ENCODE measurements around the gene HNRNPA2B1.

The HNRNPA2B1 gene

DNA sequence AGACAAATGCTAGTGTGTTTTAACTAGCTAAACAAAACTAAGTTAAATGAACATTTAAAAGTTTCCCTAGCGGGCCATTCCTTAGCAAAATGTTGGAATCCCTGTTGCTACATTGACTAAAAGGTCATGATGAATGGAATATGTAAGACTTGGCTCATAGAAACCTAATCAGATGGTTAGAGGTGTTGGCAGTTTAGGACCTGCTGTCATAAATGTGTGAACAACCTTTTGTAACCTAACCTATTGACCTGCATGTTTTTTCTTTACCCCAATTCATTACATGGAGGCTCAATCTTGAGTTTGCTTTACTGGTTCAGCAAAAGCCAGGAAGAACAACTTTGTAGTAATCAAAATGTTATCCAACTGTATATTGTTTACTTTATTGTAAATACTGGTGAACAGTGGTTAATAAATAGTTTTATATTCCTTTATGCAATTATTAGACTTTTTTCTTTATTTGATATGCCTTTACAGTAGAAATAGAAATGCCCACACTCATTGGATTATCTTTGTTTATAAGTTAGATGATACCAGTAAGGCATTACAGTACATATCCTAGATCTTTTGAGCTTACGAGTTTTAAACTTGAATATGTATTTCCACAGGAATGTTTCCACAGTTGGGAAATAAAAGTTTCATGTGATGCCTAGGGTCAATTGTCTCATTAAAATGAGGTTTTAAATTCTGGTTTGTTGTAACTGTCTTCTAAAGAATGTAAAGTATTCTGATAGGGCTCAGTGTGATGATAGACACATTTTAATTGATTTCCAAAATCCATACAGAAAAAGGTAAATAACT is 12.6 kb upstream of the HNRNPA2B1 start:
- H3K36me3 ChIP-seq: peaks cover 43% of the 10 kb centered on the region
- DNase-seq: no peak
- no peaks in the 10 kb centered on the region for H3K9me3 ChIP-seq (ENCODE audit: severe bottlenecking)
- no peak overlapping the region for H3K27ac ChIP-seq
- H3K27me3 ChIP-seq (ENCODE audit: insufficient read depth, low read depth, severe bottlenecking): no peaks in the 10 kb centered on the region
- H3K4me3 ChIP-seq (ENCODE audit: low read depth, low read length): no peak overlapping the region
- TF ChIP-seq CTCF (IDR thresholded peaks at IDR 0.05; ENCODE audit: low read depth, low read length): no peak

GRCh38 chr7:26208040-26208439 is 7.5 kb upstream of the HNRNPA2B1 start:
- no peak overlapping the region for H3K27ac ChIP-seq
- no peak for DNase-seq
- no peak overlapping the region for H3K4me3 ChIP-seq (ENCODE audit: low read depth, low read length)
- TF ChIP-seq CTCF (IDR thresholded peaks at IDR 0.05; ENCODE audit: low read depth, low read length): no peak
- no peaks in the 10 kb centered on the region for H3K9me3 ChIP-seq (ENCODE audit: severe bottlenecking)
- peaks cover 92% of the 10 kb centered on the region for H3K36me3 ChIP-seq
- no peaks in the 10 kb centered on the region for H3K27me3 ChIP-seq (ENCODE audit: insufficient read depth, low read depth, severe bottlenecking)

DNA sequence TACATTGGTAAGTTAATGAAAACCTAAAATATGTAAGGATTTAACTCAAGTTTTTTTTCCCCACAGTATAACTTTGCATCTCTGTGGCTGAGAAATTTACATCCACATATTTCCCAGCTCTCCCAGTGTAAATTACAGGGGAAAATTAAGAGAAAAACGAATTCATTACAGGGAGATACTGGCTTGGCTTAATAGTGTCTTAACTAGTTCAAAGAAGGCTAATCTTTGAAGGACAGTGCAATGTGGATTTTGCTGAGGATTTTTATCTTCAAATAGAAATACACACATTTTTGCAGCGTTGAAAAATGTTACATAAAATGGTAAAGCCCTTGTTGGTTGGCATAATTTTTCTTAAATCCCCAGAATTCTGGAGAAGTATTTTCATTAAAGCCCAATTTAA is 2.5 kb upstream of the HNRNPA2B1 start:
- Histone ChIP-seq H3K36me3 (peaks cover 87% of the 10 kb centered on the region), H3K9me3 (ENCODE audit: severe bottlenecking) (no peaks in the 10 kb centered on the region), H3K27me3 (ENCODE audit: insufficient read depth, low read depth, severe bottlenecking) (no peaks in the 10 kb centered on the region), H3K4me3 (ENCODE audit: low read depth, low read length) (peak overlapping the region; percentile 96), H3K27ac (peak overlapping the region; percentile 100)
- no peak for DNase-seq
- no peak for TF ChIP-seq CTCF (IDR thresholded peaks at IDR 0.05; ENCODE audit: low read depth, low read length)

GRCh38 chr7:26202019-26202990 is 1.8 kb upstream of the HNRNPA2B1 start:
- no peaks in the 10 kb centered on the region for H3K27me3 ChIP-seq (ENCODE audit: insufficient read depth, low read depth, severe bottlenecking)
- H3K9me3 ChIP-seq (ENCODE audit: severe bottlenecking): no peaks in the 10 kb centered on the region
- no peak for TF ChIP-seq CTCF (IDR thresholded peaks at IDR 0.05; ENCODE audit: low read depth, low read length)
- peak overlapping the region; percentile 96 for H3K4me3 ChIP-seq (ENCODE audit: low read depth, low read length)
- peak; percentile 50 for DNase-seq
- peak overlapping the region; percentile 100 for H3K27ac ChIP-seq
- peaks cover 86% of the 10 kb centered on the region for H3K36me3 ChIP-seq

DNA sequence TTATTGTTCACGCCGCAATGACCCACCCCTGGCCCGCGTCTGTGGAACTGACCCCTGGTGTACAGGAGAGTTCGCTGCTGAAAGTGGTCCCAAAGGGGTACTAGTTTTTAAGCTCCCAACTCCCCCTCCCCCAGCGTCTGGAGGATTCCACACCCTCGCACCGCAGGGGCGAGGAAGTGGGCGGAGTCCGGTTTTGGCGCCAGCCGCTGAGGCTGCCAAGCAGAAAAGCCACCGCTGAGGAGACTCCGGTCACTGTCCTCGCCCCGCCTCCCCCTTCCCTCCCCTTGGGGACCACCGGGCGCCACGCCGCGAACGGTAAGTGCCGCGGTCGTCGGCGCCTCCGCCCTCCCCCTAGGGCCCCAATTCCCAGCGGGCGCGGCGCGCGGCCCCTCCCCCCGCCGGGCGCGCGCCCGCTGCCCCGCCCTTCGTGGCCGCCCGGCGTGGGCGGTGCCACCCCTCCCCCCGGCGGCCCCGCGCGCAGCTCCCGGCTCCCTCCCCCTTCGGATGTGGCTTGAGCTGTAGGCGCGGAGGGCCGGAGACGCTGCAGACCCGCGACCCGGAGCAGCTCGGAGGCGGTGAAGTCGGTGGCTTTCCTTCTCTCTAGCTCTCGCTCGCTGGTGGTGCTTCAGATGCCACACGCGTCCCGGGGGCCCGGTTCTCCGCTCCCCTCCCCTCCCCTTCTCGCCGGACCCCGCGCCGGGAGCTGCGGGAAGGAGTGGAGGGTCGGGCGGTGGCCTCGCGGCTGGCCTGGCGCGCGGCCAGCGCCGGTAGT is 887 bp upstream of the HNRNPA2B1 start, which contains the start of gene CBX3:
CBX3 (plus strand) TSS at position 499 of the 772 bp plus-strand sequence. CDS start 1,254 bp downstream, outside the sequence.
- Histone ChIP-seq H3K36me3 (peaks cover 86% of the 10 kb centered on the region), H3K27me3 (ENCODE audit: insufficient read depth, low read depth, severe bottlenecking) (no peaks in the 10 kb centered on the region), H3K27ac (peak within 1 kb of the TSS; percentile 100), H3K4me3 (ENCODE audit: low read depth, low read length) (peak within 1 kb of the TSS; percentile 96), H3K9me3 (ENCODE audit: severe bottlenecking) (no peaks in the 10 kb centered on the region)
- no peak for TF ChIP-seq CTCF (IDR thresholded peaks at IDR 0.05; ENCODE audit: low read depth, low read length)
- peak; percentile 98 for DNase-seq

Data from WERI-Rb-1 (cell line).